WERI-Rb-1 (cell line): ENCODE measurements around the gene OR4N2.
A peak's percentile ranks its signal among the peaks of the same experiment; 100 is the strongest.
"Not testable (repeated sequence)": the region's sequence is repeated elsewhere in the genome, so short reads cannot be mapped to it uniquely, and the experiment has no call there.

Source experiments
- DNase-seq: peaks from one replicate; pipeline ENCODE4 v3.0.0-alpha.2; 2020
- H3K27ac ChIP-seq: fragments of 250-450 bp; sonication (Bioruptor Pico); 2 replicates; pipeline ENCODE4 v1.5.1; 2020; ENCODE audit warnings: mild to moderate bottlenecking, moderate library complexity
- H3K27me3 ChIP-seq: fragments of 250-450 bp; sonication (Bioruptor Pico); 2 replicates; pipeline ENCODE4 v1.5.1; 2021; ENCODE audit warnings: mild to moderate bottlenecking, low read depth, moderate library complexity; ENCODE audit not compliant: insufficient read depth, severe bottlenecking
- H3K36me3 ChIP-seq: fragments of 250-450 bp; sonication (Bioruptor Pico); 2 replicates; pipeline ENCODE4 v1.5.1; 2020; ENCODE audit warnings: mild to moderate bottlenecking, moderate library complexity
- H3K4me3 ChIP-seq: 2 replicates; pipeline ENCODE4 v1.5.1; 2011; ENCODE audit warnings: low read depth, mild to moderate bottlenecking, control low read depth, low read length
- H3K9me3 ChIP-seq: fragments of 250-450 bp; sonication (Bioruptor Pico); 2 replicates; pipeline ENCODE4 v1.5.1; 2021; ENCODE audit warnings: mild to moderate bottlenecking, moderate library complexity; ENCODE audit not compliant: severe bottlenecking
- TF ChIP-seq, protein P1 (sequence below): IDR thresholded peaks from 2 replicates; pipeline ENCODE4 v1.5.1; 2011; ENCODE audit warnings: low read depth, mild to moderate bottlenecking, control low read depth, inconsistent platforms, low read length

Gene OR4N2

GRCh38 chr14:19823765-19824164 lies 20.2 kb downstream of the OR4N2 start:
- H3K36me3 ChIP-seq = no peaks in the 10 kb centered on the region
- TF ChIP-seq, protein P1, sequence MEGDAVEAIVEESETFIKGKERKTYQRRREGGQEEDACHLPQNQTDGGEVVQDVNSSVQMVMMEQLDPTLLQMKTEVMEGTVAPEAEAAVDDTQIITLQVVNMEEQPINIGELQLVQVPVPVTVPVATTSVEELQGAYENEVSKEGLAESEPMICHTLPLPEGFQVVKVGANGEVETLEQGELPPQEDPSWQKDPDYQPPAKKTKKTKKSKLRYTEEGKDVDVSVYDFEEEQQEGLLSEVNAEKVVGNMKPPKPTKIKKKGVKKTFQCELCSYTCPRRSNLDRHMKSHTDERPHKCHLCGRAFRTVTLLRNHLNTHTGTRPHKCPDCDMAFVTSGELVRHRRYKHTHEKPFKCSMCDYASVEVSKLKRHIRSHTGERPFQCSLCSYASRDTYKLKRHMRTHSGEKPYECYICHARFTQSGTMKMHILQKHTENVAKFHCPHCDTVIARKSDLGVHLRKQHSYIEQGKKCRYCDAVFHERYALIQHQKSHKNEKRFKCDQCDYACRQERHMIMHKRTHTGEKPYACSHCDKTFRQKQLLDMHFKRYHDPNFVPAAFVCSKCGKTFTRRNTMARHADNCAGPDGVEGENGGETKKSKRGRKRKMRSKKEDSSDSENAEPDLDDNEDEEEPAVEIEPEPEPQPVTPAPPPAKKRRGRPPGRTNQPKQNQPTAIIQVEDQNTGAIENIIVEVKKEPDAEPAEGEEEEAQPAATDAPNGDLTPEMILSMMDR = no peak
- H3K9me3 ChIP-seq = peaks cover 2% of the 10 kb centered on the region
- no peak for DNase-seq
- H3K4me3 ChIP-seq = no peak overlapping the region
- H3K27me3 ChIP-seq = peaks cover 27% of the 10 kb centered on the region
- no peak overlapping the region for H3K27ac ChIP-seq

- not testable (repeated sequence) for H3K9me3 ChIP-seq
- DNase-seq = peak; percentile 25
These were observed 24.2 kb downstream of the OR4N2 start for GRCh38 chr14:19827626-19828244.

DNA sequence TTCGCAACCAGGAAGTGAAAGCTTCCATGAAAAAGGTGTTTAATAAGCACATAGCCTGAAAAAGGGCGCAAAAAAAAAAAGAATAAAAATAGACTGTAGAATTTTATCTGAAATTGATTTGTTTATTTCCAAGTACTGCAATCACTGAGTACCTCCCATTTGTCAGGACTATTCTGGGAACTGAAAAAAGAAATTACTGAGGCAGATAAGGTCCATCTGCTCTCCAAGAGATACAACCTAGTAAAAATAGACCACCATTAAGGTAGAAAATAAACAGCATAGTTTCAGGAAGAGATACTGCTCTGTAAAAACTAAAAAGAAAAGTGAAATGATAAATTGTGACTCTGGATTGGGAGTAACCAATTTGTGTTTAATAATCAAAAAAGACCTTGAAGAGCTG lies 24.7 kb downstream of the OR4N2 start:
- Histone ChIP-seq H3K36me3 (no peaks in the 10 kb centered on the region), H3K27me3 (peaks cover 32% of the 10 kb centered on the region), H3K27ac (no peak overlapping the region), H3K4me3 (no peak overlapping the region), H3K9me3 (no peaks in the 10 kb centered on the region)
- TF ChIP-seq, protein P1 = no peak
- DNase-seq = no peak

More at GRCh38 chr14:19827626-19828244, 24.2 kb downstream of the OR4N2 start:
- H3K27ac ChIP-seq, H3K4me3 ChIP-seq, H3K36me3 ChIP-seq: not testable (repeated sequence)
- H3K27me3 ChIP-seq = peaks cover 30% of the 10 kb centered on the region
- TF ChIP-seq, protein P1 = peak; percentile 24; the same call in 1 of the 2 replicates

- DNase-seq, H3K4me3 ChIP-seq, H3K9me3 ChIP-seq, H3K27ac ChIP-seq, H3K36me3 ChIP-seq: not testable (repeated sequence)
- H3K27me3 ChIP-seq = peaks cover 23% of the 10 kb centered on the region
These were observed 30.8 kb downstream of the OR4N2 start for GRCh38 chr14:19834203-19834848.

GRCh38 chr14:19838433-19838832 lies 34.9 kb downstream of the OR4N2 start:
- H3K36me3 ChIP-seq = no peaks in the 10 kb centered on the region
- DNase-seq = no peak
- no peak overlapping the region for H3K27ac ChIP-seq
- TF ChIP-seq, protein P1 = no peak
- no peaks in the 10 kb centered on the region for H3K9me3 ChIP-seq
- peaks cover 13% of the 10 kb centered on the region for H3K27me3 ChIP-seq
- H3K4me3 ChIP-seq = no peak overlapping the region

- no peak for DNase-seq
- H3K36me3 ChIP-seq = no peaks in the 10 kb centered on the region
- H3K27ac ChIP-seq = no peak overlapping the region
- H3K4me3 ChIP-seq = no peak overlapping the region
- H3K27me3 ChIP-seq = peaks cover 10% of the 10 kb centered on the region
- peaks cover 3% of the 10 kb centered on the region for H3K9me3 ChIP-seq
- TF ChIP-seq, protein P1 = no peak
These were observed 47.8 kb downstream of the OR4N2 start for GRCh38 chr14:19851365-19851764.

DNA sequence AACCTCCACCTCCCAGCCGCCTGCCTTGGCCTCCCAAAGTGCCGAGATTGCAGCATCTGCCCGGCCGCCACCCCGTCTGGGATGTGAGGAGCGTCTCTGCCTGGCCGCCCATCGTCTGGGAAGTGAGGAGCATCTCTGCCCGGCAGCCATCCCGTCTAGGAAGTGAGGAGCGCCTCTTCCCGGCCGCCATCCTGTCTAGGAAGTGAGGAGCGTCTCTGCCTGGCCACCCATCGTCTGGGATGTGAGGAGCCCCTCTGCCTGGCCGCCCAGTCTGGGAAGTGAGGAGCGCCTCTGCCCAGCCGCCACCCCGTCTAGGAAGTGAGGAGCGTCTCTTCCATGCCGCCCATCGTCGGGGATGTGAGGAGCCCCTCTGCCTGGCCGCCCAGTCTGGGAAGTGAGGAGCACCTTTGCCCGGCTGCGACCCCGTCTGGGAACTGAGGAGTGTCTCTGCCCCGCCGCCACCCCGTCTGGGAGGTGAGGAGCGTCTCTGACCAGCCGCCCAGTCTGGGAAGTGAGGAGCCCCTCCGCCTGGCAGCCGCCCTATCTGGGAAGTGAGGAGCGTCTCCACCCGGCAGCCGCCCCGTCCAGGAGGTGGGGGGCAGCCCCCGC lies 62.6 kb downstream of the OR4N2 start:
- H3K4me3 ChIP-seq, H3K36me3 ChIP-seq, H3K27ac ChIP-seq, H3K9me3 ChIP-seq, DNase-seq: not testable (repeated sequence)
- peaks cover 87% of the 10 kb centered on the region for H3K27me3 ChIP-seq
